OCI-LY3 (cell line): Measurements from ENCODE around the gene IRAK3.

Experiments
- H2AFZ ChIP-seq: fragments of 200-600, 300-600 bp; shearing (Covaris generic); 2 replicates; pipeline ENCODE4 v1.6.0; 2014; ENCODE audit warnings: antibody characterized with exemption, low read depth, low read length
- H3K27ac ChIP-seq: fragments of 200-600, 300-600 bp; sonication (generic); 2 replicates; pipeline ENCODE4 v1.5.1; 2014; ENCODE audit warnings: mild to moderate bottlenecking, low read length, moderate library complexity, mixed read lengths
- H3K27me3 ChIP-seq: fragments of 200-600, 300-600 bp; sonication (generic); 2 replicates; pipeline ENCODE4 v1.6.1; 2014; ENCODE audit warnings: low read depth, low read length, mixed read lengths
- H3K36me3 ChIP-seq: fragments of 200-600, 300-600 bp; sonication (generic); replicated peaks from 2 replicates; pipeline ENCODE3; 2014; ENCODE audit warnings: low read depth, low read length, mixed read lengths
- H3K4me1 ChIP-seq: fragments of 300-600, 200-600 bp; sonication (generic); 2 replicates; pipeline ENCODE4 v1.6.1; 2014; ENCODE audit warnings: low read length, mixed read lengths
- H3K4me2 ChIP-seq: fragments of 200-600, 300-600 bp; sonication (generic); 2 replicates; pipeline ENCODE4 v1.6.1; 2014; ENCODE audit warnings: low read length, mixed read lengths
- H3K4me3 ChIP-seq: fragments of 300-600, 200-600 bp; sonication (generic); 2 replicates; pipeline ENCODE4 v1.5.1; 2014; ENCODE audit warnings: antibody characterized with exemption, mild to moderate bottlenecking, low read length, moderate library complexity
- H3K79me2 ChIP-seq: fragments of 300-600, 200-600 bp; shearing (Covaris generic); 2 replicates; pipeline ENCODE4 v1.6.1; 2014; ENCODE audit warnings: mild to moderate bottlenecking, low read length, mixed read lengths
- H3K9ac ChIP-seq: fragments of 300-600, 200-600 bp; shearing (Covaris generic); 2 replicates; pipeline ENCODE4 v1.6.0; 2014; ENCODE audit warnings: mild to moderate bottlenecking, low read length, moderate library complexity
- H3K9me3 ChIP-seq: fragments of 200-600, 300-600 bp; shearing (Covaris generic); 2 replicates; pipeline ENCODE4 v1.6.1; 2014; ENCODE audit warnings: low read length, mixed read lengths; ENCODE audit not compliant: insufficient read depth
- H4K20me1 ChIP-seq: fragments of 200-600, 300-600 bp; sonication (generic); 2 replicates; pipeline ENCODE4 v1.6.1; 2016; ENCODE audit warnings: low read length, mixed read lengths; ENCODE audit not compliant: insufficient read depth
- EZH2phosphoT487 ChIP-seq: fragments of 200-600 bp; shearing (Covaris generic); IDR thresholded peaks from 2 replicates; pipeline ENCODE4 v1.6.1; 2018; ENCODE audit warnings: antibody characterized with exemption, mixed run types, low read depth
- TF ChIP-seq, protein P1 (sequence below): fragments of 200-600, 300-600 bp; sonication (generic); IDR thresholded peaks from 2 replicates; pipeline ENCODE4 v1.5.1; 2014; ENCODE audit warnings: antibody characterized with exemption, low read length, low read depth

The IRAK3 gene

GRCh38 chr12:66142826-66143225 lies 46.2 kb upstream of the IRAK3 start:
- peaks cover 62% of the 10 kb centered on the region for H3K36me3 ChIP-seq

DNA sequence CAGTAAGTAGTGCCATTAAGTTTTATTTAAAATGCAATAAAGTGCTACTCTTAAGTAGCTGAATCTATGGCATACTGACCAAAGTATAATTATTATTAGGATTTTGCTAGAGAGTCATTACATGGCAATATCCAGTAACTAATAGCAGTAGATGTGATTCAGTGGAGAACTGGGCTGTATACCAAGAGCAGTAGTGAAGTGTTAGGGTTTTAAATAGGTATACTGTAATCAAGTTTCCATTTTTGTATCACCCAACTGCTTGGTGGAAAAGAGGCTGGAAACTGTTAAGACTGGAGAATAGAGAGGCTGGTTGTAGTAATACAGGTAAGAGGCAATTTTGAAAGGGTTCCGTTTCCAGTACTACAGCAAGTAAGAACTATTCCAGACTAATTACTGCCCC lies 45.1 kb upstream of the IRAK3 start:
- Histone ChIP-seq H3K4me1 (no peaks in the 10 kb centered on the region), H3K4me3 (no peak overlapping the region), H3K9ac (no peak overlapping the region), H3K79me2 (no peaks in the 10 kb centered on the region), H2AFZ (no peak overlapping the region), H4K20me1 (no peaks in the 10 kb centered on the region), H3K36me3 (peaks cover 53% of the 10 kb centered on the region), H3K27ac (no peak overlapping the region), H3K9me3 (peaks cover 31% of the 10 kb centered on the region; the same call in 1 of the 2 replicates), H3K4me2 (no peak overlapping the region), H3K27me3 (no peaks in the 10 kb centered on the region)
- TF ChIP-seq, protein P1, sequence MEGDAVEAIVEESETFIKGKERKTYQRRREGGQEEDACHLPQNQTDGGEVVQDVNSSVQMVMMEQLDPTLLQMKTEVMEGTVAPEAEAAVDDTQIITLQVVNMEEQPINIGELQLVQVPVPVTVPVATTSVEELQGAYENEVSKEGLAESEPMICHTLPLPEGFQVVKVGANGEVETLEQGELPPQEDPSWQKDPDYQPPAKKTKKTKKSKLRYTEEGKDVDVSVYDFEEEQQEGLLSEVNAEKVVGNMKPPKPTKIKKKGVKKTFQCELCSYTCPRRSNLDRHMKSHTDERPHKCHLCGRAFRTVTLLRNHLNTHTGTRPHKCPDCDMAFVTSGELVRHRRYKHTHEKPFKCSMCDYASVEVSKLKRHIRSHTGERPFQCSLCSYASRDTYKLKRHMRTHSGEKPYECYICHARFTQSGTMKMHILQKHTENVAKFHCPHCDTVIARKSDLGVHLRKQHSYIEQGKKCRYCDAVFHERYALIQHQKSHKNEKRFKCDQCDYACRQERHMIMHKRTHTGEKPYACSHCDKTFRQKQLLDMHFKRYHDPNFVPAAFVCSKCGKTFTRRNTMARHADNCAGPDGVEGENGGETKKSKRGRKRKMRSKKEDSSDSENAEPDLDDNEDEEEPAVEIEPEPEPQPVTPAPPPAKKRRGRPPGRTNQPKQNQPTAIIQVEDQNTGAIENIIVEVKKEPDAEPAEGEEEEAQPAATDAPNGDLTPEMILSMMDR, result no peak
- no peak for TF ChIP-seq EZH2phosphoT487

More at GRCh38 chr12:66142826-66143225, 46.2 kb upstream of the IRAK3 start:
- TF ChIP-seq, protein P1, result no peak
- TF ChIP-seq EZH2phosphoT487, result no peak
- no peak overlapping the region for H3K4me2 ChIP-seq
- no peak overlapping the region for H3K4me3 ChIP-seq
- no peaks in the 10 kb centered on the region for H3K79me2 ChIP-seq
- H3K4me1 ChIP-seq, result no peaks in the 10 kb centered on the region
- H3K27me3 ChIP-seq, result no peaks in the 10 kb centered on the region
- no peak overlapping the region for H3K27ac ChIP-seq
- H3K9me3 ChIP-seq, result peaks cover 31% of the 10 kb centered on the region; the same call in 1 of the 2 replicates
- no peak overlapping the region for H2AFZ ChIP-seq
- H3K9ac ChIP-seq, result no peak overlapping the region
- H4K20me1 ChIP-seq, result no peaks in the 10 kb centered on the region

GRCh38 chr12:66144791-66145754 lies 43.9 kb upstream of the IRAK3 start:
- Histone ChIP-seq H4K20me1 (no peaks in the 10 kb centered on the region), H3K79me2 (no peaks in the 10 kb centered on the region), H3K27me3 (no peaks in the 10 kb centered on the region), H3K9ac (no peak overlapping the region), H3K36me3 (peaks cover 42% of the 10 kb centered on the region), H3K9me3 (peaks cover 25% of the 10 kb centered on the region; the same call in 1 of the 2 replicates), H3K4me2 (no peak overlapping the region), H2AFZ (no peak overlapping the region), H3K4me3 (no peak overlapping the region), H3K4me1 (no peaks in the 10 kb centered on the region), H3K27ac (no peak overlapping the region)
- TF ChIP-seq EZH2phosphoT487, result no peak
- TF ChIP-seq, protein P1, result peak; percentile 64

DNA sequence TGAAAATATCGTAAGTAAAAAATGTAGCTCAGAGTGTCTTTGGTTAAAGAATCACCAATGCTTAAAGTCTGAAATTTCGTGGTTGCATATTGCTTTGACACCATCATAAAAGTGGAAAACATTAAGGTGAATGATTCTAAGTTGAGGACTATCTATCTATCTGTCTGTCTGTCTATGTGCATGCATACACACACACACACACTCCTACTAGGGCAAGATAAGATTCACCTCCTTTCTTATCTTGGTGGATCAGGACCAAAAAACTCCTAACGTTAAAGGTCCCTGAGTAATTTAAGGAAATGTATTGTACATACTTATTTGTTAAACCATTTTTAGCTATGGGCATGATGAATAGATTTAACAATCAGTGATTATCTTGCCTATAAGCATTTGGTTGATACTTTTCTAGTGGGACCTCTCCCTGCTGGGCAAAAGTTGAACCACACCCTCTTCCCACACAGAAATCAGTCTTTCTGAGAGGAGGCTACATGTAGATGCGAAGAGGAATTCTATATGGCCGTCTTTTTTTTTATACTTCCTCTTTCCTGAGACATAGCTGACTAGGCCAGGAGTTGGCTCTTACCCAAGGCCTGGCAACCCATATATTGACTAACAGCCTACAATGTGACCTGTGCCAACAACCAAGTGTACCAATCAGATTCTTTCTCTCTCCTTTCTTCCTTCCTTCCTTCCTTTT lies 39.2 kb upstream of the IRAK3 start:
- H3K4me1 ChIP-seq, result peaks cover 4% of the 10 kb centered on the region; the same call in 1 of the 2 replicates
- H2AFZ ChIP-seq, result no peak overlapping the region
- no peaks in the 10 kb centered on the region for H4K20me1 ChIP-seq
- H3K4me2 ChIP-seq, result no peak overlapping the region
- H3K9me3 ChIP-seq, result no peaks in the 10 kb centered on the region
- no peaks in the 10 kb centered on the region for H3K79me2 ChIP-seq
- H3K4me3 ChIP-seq, result no peak overlapping the region
- H3K27me3 ChIP-seq, result no peaks in the 10 kb centered on the region
- no peak overlapping the region for H3K27ac ChIP-seq
- no peak overlapping the region for H3K9ac ChIP-seq
- peaks cover 5% of the 10 kb centered on the region for H3K36me3 ChIP-seq
- TF ChIP-seq, protein P1, result no peak
- TF ChIP-seq EZH2phosphoT487, result no peak
